ENCODE results near the gene YIPF7.

The YIPF7 gene

GRCh38 chr4:44651425-44651824, at the start of gene YIPF7:
YIPF7 (minus strand) TSS chr4:44651625; CDS start chr4:44650100, 1,525 bp downstream.
- DNase-seq (ENCODE audit: low spot score): no peak

DNA sequence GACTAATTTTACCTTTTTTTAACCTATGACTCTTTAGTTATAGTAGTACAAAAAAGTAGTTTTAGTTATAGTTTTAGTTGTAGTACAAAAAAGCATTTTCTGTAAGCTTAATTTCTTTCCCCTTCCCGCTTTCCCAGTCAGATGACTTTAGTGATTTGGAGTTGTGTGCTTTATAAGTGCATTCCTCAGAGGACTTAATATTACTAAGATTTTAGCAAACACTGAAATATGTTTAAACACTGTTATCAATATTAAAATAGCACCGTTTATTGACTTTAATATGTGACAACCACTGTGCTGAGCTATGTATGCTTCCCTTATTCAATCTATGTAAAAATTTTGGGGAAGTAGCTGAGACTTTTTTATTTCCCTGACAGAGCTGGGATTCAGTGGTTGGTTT, 49.6 kb upstream of the YIPF7 start:
- no peak for DNase-seq (ENCODE audit: low spot score)

DNA sequence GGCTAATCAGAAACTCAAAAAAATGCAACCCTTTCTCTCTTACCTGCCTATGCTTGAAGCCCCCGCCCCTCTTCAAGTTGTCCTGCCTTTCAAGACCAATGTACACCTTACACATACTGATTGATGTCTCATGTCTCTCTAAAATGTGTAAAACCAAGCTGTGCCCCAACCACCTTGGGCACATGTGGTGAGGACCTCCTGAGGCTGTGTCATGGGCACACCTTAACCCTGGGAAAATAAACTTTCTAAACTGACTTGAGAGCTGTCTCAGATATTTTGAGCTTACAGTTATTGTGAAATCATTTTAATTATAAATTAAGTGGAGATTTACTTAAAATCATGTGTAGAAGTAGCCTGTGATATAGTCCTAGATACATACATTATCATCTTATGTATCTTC, 49.0 kb upstream of the YIPF7 start:
- no peak for DNase-seq (ENCODE audit: low spot score)

GRCh38 chr4:44684648-44685047, 33.2 kb upstream of the YIPF7 start:
- DNase-seq (ENCODE audit: low spot score): no peak

DNA sequence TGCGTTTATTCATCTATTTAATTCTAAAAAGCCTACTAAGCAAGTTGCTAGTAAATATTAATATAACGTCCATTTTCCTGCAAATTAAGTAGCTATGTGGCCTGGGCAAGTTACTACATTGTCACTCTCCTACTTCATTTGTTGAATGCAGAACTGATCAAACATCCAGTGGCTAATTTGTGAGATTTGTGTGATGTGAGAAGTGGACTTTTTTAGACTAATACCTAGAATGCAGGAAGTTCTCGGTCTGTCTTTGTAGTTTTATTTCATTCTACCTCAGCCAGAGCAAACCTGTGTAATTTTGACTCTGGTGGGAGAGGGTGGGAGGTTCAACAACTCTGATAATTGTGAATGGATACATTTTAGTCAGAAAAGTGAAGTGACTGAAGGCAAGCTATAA, 27.6 kb upstream of the YIPF7 start:
- no peak for DNase-seq (ENCODE audit: low spot score)

DNA sequence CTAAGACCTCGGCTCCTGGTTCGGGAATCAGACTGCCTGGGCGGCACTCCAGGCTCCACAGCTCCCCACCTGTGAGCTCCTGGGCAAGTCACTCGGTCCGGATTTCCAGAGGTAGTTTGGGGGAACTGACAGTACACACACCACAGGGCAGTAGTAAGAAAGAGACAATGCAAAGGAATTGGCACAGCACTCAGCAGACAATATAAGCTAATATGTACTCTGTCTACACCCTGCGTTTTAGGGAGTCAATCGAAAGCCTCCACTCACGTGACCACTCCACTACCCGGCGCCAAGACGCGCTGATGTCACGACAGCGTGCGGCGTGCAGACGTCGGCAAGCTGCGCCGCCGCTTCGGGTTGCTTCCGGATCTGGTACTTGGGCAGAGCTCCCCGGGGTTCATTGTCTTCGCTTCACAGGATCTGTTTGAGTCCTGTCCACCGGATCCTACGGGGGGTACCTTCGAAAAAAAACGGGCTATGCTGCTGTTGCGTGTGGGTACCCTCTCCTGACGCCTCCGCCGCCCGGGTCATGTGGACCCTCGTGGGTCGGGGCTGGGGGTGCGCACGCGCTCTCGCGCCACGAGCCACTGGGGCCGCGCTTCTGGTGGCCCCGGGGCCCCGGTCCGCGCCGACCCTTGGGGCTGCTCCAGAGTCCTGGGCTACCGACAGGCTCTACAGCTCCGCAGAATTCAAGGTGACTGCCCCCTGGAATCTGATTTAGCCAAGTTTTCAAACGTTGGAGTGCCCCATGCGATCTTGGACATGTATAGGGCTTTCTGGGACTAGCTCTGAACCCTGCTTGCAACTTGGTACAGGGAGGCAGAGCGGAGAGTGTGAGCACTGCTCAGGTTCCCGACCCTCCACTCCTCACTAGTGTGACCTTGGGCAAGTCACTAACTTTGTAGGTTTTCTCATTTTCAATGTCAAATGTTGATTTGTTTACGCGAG, 26.9 kb upstream of the YIPF7 start, which contains the start of gene GUF1:
Gene GUF1 (plus strand): TSS at position 327 of the 948 bp plus-strand sequence. CDS start 203 bp downstream, at position 530.
- DNase-seq (ENCODE audit: low spot score): peak; percentile 90

- DNase-seq (ENCODE audit: low spot score): no peak
Observed at GRCh38 chr4:44675366-44675765, 23.9 kb upstream of the YIPF7 start.

GRCh38 chr4:44674471-44674870, 23.0 kb upstream of the YIPF7 start:
- no peak for DNase-seq (ENCODE audit: low spot score)

DNA sequence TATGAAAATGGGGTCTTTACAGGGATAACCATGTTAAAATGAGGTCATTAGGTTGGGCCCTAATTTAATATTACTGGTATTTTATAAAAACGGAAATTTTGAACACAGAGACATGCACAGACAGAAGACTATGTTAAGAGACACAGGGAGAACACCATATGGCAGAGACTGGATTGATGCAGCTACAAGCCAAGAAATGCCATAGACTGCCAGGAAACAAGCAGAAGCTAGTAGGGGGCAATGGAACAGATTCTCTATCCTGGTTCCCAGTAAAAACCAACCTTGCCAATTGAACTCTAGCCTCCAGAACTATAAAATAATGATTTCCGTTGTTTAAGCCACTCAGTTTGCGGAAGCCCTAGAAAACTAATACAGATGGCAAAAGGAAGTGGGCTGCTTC, 20.2 kb upstream of the YIPF7 start:
- DNase-seq (ENCODE audit: low spot score): no peak

DNA sequence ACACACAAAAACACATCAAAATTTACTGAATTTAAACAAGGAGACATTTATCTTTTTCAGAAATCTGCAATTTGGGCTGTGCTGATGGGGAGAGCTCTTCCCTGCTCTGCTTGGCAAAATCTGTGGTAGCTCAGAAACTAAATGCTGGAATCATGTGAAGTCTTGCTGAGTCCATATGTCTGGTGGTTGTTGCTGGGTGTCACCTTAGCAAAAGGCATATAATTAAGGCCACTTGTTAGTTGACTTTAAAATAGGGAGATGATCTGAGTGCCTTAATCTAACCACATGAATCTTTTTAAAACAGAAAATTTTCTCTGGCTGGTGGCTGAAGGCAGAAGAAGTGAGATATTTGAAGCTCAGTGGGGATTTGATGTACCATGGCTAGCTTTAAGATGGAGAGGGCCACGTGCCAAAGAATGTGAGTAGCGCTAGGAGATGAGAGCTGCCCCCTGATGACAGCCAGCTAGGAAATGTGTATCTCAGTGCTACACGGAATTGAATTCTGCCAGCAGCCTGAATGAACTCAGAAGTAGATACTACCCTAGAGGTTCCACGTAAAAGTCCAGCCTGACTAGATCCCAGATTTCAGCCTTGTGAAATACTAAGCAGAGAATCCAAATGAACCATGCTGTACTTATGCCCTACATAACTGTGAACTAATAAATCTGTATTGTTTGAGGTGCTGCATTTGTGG, 19.2 kb upstream of the YIPF7 start:
- DNase-seq (ENCODE audit: low spot score): no peak

GRCh38 chr4:44668526-44668925, 17.1 kb upstream of the YIPF7 start:
- DNase-seq (ENCODE audit: low spot score): no peak

DNA sequence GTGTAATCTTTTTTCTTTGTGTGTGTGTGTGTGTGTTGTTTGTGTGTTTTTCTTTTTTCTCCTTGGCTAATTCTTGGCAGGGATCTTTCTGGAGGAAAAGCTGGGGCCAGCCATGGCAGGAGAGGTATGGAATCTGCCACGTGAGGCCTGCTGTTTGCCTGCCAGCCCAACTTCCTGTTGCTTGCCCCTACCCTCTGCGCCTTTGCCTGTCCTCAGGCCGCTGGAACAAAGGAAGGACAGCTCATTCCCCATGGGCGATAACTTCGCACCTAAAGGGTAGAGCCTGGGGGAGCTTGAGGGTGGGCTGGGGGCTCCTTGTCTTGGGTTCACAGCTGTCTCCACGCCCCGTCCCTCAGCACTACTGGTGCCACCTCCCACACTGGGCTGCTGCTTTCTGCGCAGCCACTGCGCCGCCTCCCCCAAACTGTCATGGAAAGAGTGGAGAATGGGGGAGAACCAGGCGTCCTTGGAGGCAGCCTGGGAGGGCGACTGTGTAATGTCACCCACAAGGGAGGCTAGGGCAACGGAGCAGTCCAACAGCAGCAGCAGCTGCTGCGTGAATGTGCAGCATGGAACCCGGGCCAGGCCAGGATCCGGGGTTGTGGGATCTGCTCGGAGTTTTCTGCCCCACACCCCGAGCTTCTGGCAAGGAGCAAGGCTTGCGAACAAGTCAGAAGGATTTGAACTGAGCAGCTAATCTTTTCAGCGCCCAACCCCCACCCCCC, 12.3 kb upstream of the YIPF7 start:
- DNase-seq (ENCODE audit: low spot score): no peak

GRCh38 chr4:44662623-44663005, 11.2 kb upstream of the YIPF7 start:
- no peak for DNase-seq (ENCODE audit: low spot score)

DNA sequence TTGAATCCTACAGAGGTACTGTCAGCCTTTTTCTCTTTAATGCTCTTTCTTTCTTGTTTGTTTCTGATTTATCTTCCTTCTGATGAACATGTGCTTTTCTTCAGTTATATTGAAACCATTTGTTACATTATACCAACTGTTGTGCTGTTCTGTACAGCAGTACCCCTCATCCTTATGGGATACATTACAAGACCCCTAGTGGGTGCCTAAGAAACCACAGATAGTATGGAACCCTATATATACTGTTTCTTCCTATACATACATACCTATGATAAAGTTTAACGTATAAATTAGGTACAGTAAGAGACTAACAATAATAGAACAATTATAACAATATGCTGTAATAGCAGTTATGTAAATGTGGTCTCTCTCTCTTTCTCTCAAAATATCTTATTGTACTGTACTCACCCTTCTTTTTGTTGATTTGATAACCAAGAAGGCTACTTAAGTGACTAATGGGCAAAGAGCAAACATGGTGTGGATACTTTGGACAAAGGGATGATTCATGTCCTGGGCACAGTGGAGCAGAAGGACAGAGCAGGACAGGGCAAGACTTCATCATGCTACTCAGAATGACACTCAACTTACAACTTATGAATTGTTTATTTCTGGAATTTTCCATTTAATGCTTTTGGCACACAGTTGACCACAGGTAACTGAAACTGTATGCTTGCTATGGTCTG, 10.7 kb upstream of the YIPF7 start:
- peak; percentile 47 for DNase-seq (ENCODE audit: low spot score)

- DNase-seq (ENCODE audit: low spot score): no peak
Observed at GRCh38 chr4:44660396-44660795, 9.0 kb upstream of the YIPF7 start.

- no peak for DNase-seq (ENCODE audit: low spot score)
Observed at GRCh38 chr4:44652002-44652401, 577 bp upstream of the YIPF7 start.

- DNase-seq (ENCODE audit: low spot score): no peak
Observed at GRCh38 chr4:44646151-44646550, 5.3 kb downstream of the YIPF7 start.

DNA sequence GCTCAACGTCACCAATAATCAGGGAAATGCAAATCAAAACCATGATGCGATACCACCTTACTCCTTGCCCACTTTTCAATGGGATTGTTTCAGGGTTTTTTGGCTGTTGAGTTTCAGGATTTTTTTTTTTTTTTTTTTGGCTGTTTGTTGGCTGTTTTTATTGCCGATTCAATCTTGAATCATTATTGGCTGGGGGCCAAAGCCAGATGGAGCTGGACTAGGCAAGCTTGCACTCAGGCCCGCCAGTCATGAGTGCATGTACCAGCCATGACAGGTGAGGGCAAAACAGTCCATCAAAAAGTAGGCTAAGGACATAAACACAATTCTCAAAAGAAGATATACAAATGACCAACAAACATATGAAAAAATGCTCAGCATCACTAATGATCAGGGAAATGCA, 13.3 kb downstream of the YIPF7 start:
- no peak for DNase-seq (ENCODE audit: low spot score)

DNA sequence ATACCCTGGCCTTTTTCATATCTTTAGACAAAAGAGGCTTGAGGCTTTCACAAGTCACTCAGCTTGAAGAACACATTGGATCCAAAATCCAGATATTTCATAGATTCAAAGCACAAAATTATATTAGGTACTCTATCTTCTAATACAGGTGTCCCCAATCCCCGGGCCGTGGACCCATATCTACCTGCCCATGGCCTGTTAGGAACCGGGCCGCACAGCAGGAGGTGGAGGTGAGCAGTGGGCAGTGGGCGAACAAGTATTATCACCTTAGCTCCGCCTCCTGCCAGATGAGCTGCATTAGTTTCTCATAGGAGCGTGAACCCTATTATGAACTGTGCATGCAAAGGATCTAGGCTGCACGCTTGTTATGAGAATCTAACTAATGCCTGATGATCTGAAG, 18.7 kb downstream of the YIPF7 start:
- DNase-seq (ENCODE audit: low spot score): no peak

DNA sequence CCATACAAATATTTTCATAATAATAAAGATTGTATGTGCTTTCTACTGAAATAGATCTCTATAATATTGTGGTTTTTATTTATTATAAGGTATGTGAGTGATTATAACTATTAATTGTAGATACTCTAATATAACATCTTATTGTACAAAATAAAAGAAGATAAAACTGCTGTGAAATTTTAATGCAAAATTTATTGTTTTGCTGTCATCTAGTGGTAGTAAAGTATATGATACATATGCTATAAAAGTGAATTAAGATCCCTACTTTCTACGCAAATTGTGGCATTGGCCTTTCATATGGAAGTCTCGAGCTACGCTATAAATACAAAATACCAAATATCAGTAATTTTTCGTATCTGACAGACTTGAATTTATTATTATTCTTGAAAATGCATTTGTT, 19.3 kb downstream of the YIPF7 start:
- no peak for DNase-seq (ENCODE audit: low spot score)

- peak; percentile 69 for DNase-seq (ENCODE audit: low spot score)
Observed at GRCh38 chr4:44629280-44629866, 22.1 kb downstream of the YIPF7 start.

DNA sequence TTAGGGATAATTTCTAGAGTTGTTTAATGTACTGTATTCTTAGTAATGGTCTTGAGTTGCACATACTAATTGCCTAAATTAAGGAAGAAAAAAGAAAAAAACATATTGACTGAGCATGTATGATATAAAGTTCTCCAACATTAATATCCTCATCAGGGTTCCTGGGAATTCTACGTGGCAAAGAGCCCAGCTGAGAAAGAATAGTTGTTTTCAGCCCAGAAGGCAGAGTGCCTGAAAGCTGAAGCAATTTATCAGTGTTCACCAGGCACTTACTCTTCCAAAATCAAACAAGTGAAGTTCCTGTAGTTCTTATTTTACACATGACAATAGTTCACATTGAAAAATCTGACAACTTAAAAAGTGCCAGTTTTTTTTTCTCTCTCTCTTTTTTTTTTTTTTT, 27.7 kb downstream of the YIPF7 start:
- DNase-seq (ENCODE audit: low spot score): no peak
